Inflammatory macrophage treated with lipopolysaccharide for 1 hour (primary cell): ENCODE results near the gene ERMARD.

Experiments
- DNase-seq, 2 donors: peaks; one replicate each; pipeline ENCODE4 v3.0.0-alpha.2; 2020 to 2022

The ERMARD gene

DNA sequence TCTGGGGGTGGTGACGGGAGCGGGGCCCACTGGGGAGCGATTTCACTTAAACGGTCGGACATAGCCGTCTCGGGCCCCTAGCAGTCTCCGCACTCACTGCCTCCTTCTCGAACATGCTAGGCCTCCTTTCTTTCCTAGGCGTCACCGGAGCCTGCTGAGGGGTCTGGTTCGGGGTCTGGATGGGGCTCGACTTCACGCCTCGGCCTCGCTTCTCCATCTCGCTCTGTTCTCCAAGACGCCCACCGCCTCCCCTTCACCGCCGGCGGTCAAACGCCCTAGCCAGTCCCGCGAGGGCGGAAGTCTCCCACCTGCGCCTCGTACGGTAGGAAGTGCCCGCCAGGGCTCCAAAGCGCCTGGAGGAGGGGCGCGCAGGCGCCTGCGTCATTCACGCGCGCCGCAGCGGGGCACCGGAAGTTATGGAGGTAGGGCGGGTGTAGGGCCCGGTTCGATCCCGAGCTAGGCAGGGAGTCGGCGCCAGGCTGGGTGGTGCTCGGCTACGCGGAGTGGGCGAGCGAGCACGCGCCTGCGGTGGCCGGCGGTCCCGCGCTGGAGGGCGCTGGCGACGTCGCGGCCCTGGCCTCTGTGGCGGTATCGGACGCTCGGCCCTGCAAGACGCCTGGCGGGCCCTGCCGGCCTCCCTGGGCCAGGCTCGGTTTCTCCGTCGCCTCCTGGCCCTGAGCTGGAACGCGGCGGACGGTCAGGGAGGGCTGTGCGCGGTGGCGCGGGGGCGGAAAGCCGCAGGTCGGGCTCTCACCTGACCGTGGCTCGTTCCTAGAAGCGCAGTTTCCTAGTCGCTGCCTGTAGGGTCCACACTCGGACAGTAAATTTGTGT is at the start of gene ERMARD, which contains the start of gene DYNLT2:
TSS of gene ERMARD (plus strand) at position 381 of the 832 bp plus-strand sequence. CDS start at position 417, 36 bp downstream.
TSS of gene DYNLT2 (minus strand) at position 331 of the 832 bp plus-strand sequence. CDS start at position 217, 114 bp downstream.
- peak; percentile 92 to 95 for DNase-seq

DNA sequence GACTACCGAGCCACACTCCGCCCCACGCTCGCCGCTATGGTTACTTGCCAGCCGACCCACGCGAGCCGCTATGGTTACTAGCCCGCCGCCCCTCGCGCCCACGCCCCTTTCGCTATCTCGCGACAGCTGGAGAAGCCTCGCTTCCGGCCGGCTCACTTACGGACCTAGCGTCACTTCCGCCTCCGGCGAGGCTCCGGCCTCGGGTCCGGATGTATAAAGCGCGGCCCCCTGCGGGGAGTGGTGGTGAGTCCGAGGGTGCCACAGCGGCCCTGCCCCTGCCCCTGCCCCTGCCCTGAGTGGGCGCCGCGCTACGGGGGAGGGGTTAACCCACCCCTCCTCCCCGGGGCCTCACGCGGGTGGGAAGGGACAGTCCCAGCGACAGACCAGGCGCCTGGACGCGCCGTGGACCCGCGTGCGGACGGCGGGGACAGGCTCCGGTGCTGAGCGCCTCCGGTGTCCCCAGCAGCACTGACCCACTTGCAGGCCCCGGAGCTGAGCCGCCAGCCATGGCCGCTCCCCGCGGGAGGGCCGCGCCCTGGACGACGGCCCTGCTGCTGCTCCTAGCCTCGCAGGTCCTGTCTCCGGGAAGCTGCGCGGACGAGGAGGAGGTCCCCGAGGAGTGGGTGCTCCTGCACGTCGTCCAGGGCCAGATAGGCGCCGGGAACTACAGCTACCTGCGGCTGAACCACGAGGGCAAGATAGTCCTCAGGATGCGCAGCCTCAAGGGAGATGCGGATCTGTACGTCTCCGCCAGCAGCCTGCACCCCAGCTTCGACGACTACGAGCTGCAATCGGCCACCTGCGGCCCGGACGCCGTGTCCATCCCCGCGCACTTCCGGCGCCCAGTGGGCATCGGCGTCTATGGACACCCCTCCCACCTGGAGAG is 49.2 kb upstream of the ERMARD start, which contains the start of the genes C6orf120 and WDR27:
TSS of gene C6orf120 (plus strand) at position 173 of the 886 bp plus-strand sequence. CDS start at position 507, 334 bp downstream.
TSS of gene WDR27 (minus strand) at position 76 of the 886 bp plus-strand sequence. CDS start 13,024 bp downstream, outside the sequence.
- peak; percentile 99 for DNase-seq

DNA sequence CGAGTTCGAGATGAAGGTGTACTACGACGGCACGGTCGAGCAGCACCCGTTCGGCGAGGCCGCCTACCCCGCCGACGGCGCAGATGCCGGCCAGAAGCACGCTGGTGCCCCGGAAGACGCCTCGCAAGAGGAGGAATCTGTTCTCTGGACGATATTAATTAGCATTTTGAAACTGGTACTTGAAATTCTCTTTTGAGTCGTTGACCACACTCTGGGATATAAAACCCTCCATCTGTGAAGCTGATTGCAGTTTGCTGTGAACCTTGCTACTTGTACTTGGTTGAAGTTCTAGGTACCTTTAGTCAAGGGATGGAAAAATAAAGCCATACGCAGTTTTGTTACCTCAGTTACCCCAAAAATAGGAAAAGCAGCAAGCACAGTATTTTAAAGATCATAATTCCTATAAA is 48.6 kb upstream of the ERMARD start:
- DNase-seq = no peak

DNA sequence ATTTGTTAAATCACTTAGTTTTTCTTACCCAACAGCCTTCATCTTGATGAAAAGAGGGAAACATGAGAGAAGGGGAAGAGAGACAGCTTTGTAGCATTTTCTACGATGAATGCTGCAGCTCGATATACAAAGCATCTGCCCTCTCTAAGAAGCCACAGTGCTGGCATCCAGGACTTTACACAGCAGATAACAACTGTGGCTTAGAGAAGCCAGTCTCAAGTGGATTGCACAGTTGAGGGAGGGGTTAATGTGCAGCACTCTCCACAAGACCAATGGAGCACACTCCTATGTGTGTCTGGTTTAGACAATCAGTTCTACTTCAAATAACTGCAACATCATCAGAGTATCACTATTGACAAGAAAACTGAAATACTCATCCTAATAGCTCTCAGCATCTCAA is 43.6 kb upstream of the ERMARD start:
- DNase-seq = no peak

DNA sequence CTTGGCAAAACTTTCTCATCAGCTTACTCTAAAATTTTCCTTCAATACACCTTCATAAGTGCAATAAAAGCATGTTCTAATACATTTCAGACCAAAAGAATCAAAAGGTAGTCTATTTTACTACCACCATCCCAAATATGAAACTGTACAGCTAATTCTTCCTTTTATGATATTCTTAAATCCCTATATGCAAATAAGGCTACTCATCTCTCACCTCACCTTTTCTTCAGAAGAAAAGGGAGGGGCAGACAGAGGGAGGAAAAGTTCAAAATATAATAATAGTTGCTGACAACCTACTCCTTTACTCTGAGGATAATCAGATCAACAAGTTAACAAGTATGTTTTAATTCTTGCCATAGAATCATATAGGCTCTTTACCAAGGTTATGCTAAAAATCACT is 42.1 kb upstream of the ERMARD start:
- no peak for DNase-seq

DNA sequence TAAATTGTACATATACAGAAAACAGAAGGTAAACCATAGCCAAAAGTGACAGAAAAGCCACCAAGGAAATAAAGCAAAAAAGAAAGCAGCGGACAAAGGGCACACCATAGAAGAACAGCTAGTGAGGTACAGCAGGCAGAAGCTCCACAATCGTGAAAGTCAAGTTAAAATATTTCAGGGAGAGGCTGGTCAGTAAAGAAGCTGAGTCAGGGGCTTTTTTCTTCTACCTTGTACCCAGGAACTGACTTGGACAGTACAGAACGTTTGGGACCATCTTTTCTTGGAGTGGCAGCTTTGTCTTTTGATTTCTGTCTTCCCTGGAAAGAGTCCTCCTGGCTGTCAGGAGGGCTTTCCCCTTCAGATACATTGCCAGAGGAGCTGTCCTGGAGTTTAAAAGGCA is 41.4 kb upstream of the ERMARD start:
- no peak for DNase-seq

DNA sequence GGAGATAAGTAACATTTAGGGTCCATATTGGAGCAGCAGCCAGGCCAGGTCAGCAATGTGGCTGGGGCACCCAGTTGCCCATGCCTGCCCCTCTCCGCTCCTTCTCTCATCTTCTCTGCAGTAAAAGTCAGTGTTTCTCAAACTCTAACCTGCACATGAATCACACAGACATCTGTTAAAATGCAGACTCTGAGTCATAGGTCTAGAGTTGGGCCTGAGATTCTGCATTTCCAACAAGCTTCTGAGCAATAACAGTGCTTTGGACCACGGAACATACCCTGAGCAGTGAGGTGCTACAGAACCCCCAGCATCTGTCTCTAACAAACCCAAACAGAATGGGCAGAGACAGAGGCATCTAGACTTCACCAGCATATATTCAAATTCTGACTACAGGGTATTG is 37.2 kb upstream of the ERMARD start:
- DNase-seq = no peak

DNA sequence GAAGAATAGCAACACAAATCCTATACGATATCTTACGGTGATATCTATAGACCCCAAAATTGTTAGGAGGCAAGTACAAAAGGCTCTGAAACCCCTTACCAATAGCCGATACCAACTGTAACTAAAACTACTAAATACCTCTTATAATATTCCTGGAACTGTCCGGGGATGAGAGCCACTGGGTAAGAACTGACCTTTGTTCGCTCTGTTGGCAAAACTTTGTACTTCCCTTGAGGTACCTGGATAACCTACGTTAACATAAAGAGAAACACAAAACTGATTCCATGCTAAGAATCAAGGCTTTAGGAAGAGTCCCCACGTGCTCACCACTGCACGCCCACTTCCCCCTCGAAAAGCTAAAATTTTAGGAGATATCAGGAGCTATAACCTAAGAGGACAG is 36.8 kb upstream of the ERMARD start:
- DNase-seq = no peak

DNA sequence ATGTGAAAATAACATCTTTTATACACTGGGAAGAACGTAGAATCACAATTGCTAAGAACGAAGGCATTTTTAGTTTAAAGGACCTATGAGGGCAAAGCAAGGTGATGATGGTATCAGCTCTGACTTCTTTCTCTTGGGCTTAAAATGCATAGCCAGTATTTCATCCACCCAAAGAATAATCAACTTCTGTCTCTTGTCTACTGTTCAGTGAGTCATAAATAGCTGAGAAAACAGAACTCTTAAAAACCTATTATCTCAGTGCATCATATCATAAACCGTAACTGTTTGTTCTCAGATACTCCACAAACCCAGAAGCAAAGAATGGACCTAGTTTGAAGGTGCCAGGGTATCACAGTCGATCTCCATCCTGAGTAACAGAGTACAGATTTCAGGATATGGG is 32.3 kb upstream of the ERMARD start:
- no peak for DNase-seq

DNA sequence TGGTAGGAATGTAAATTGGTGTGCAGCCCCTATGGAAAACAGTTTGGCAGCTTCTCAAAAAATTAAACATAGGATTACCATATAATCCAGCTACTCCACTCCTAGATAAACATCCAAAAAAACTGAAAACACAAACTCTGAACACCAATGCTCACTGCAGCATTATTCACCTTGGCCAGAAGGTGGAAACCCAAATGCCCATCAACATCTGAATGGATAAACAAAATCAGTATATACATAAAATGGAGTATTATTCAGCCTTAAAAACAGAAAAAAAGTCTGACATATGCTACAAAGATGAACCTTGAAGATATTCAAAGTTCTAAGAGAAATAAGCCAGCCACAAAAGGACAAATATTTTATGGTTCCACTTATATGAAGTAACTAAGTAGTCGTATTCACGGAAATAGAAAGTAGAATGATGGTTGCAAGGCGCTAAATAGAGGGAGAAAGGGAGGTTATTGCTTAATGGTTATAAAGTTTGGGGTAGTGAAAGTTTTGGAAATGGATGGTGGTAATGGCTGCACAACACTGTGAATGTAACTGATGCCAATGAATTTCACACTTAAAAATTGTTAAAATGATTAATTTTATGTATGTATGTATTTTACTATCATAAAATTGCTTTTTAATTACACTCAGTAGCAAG is 31.1 kb upstream of the ERMARD start:
- DNase-seq = no peak

DNA sequence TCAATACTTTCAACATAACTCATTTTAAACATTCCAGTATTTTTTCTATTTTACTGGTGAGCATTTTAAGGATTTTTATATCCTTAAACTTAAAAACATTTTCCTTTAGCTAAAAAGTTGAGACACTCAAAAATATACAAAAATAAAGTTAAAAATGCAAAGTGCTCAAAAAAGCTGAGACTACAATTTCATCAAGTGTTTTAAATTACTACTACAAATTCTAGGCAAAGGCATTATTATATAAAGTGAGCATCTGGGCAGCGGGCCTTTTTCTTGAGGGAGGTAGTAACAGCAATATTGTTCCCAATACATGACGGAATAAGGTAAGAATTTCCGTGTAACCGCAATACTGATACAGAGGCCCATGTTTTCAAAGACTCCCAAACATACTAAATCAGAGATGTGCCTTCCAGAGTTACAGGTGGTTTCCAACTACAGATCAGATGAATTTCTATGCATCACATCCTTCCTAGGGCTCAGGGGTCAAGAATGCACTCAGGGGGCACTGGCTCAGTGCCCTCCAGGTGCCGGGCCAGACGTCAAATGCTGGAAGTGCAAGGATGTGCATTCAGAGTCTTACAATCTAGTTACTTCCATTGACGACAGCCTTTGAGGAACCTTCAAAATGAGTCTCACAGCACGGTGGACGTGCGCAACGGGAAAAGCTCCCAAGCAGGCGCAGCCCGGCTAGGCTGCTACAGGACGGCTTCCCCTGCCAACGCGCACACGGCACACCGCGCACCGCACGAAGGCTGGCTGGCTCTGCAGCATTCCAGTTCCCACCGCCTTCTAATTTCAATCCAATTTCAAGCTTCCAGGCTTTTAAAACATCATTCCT is 28.8 kb upstream of the ERMARD start:
- DNase-seq = peak; percentile 37 to 49

DNA sequence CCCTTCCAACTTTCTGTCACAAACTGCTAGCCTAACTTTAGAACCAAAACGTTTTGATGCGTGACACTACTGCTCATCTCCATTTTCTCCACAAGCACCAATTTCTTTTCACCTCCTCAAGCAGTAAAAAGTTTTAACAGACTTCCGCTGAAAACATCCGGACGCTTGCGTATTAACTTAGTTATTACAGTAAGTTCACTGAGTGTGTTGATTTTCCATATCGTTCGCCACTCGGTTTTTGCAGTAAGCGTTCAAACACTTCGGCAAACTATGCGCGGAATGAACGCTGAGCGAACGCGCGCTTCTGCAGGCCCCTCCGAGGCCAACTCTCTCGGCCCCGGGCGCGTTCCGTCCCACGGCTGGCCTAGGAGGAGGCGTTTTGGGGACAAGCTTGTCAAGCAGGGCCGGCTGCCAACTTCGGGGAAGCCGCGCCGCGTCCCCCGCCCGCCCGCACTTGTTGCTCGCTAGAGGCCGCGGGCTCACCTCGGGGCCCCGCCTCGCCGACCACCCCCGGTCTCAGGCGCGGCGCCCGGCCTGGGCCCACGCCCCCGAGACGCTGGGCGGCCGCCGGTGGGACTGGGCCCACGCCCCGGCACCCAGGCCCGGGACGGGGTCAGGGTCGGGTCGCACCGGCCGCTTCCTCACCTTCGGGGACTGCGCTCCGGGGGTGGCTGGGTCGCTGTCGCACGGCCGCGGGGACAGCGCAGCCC is 28.1 kb upstream of the ERMARD start:
- DNase-seq = peak; percentile 28 to 47

DNA sequence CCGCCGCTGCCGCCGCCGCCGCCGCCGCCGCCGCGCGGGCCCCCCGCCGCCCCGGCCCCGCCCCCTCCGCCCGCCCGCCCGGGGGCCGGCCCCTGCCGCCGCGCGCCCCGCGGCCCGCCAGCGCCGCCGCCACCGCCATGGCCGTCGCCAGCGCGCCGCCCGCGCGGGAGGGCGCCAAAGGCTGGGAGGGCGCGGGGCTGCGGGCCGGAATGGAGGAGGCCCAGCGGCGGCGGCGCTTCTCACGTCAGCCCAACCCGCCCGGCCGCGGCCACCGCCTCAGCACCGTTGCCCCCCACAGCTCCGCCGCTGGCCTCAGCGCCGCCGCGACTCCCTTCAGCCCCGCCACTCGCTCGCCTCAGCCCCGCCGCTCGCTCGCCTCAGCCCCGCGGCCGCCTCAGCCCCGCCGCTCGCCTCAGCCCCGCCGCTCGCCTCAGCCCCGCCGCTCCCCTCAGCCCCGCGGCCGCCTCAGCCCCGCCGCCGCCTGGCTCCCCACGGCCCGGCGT is 27.4 kb upstream of the ERMARD start:
- peak in 1 of 2 donors; percentile 20 for DNase-seq

DNA sequence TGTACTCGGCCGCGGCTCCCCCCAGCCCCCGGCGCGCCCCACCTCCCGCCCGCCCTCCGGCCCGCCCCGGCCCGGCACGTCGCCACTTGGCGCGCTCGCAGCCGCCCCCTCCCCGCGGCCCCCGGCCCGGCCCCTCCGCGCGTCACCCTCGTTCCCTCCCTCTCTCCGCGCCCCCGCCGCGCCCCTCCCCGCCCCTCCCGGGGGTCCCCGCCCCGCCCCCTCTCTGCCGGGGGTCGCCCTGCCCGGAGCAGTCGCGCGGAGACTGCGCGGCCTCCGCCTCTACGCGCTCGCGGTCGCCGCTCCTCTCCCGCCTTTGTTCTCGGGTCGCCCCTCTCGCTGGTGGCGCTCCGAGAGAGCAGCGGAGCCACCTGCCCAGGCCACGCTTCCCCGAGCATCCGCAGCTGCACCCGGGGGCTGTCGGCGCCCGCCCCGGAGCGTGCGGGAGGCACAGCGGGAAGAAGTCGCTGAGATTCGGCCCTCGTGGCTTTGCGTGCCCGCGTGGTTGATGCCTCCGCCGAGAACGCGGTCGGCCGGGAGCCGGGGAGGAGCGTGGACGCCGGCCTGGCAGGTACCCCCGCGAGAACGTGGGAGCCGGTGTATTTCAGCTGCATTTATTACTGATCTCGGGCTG is 26.8 kb upstream of the ERMARD start, which contains the start of gene PHF10:
TSS of gene PHF10 (minus strand) at position 7 of the 631 bp plus-strand sequence. CDS start 569 bp downstream, outside the sequence.
- no peak for DNase-seq

DNA sequence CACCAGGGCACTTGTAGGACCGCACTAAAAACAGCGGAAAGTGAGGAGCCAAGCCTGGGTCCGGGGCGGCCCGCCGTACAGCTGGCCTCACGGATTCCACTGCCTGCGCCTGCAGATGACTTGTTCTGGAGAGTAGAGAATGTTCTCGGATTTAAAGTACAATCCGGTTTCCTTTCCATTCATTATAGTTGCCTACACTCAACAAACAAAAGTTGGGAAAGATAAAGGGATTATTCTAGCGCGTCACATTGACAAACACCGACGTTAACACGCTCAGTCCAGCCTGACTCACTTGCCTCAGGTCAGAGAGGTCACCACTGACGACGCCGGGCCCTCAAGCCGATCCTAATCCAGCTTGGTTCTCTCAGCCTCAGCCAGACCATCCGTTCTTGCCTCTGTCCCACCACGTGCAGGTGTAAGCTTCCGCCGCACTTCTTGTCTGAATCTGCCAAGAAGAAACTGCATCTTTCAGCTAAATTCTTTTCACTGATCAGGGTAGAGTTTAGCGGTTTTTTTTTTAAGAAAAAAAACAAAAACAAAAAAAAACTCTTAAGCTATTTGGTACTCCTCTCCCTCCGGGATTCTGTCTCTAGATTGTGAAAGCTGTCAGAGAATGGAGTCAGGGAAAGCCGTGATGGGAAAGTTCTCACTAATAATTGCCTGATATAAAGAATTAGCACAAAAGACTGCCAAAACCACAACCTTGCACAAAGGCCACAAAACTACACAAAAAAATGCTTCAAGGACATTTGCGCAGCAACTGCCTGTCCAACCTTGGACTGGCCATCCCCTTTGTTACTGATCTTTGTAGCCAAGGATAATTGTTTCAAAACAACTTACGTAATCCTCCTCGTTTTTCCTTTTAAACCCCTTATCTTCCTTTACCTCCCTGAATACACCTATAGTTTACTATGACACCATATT is 26.0 kb upstream of the ERMARD start:
- peak; percentile 28 to 40 for DNase-seq

DNA sequence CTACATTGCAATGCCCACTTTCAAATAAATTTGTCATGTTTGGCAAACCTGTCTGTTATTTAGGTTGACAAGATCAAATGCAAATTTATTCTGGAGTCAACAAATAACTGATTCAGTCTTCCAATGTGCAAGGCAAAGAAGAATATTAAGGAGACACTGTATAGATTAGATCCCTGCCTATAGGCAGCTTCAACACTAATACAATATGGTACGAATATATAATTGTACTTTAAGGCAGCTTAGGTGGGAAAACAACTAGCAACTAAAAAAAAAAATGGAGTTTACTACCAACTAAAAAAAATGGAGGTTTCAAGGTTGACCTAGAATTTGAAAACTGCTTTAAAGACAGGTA is 25.4 kb upstream of the ERMARD start:
- no peak for DNase-seq

DNA sequence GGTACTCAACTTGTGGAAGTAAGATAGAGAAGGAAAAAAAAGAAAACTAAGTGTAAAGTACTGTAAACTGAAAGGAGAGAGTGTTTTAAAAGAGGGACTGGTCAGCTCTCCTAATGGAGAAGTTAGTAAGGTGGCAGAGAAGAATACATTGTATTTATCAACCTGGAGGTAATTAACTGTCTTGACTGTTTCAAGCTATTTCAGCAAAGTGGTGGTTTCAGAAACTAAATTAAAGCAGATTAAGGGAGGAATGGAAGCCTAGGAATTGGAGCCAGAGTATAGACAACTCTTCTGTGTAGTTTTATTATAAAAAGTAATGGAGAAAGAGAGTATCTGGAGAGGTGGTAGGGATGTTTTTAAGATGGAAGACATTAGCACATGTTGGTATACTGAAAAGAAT is 24.5 kb upstream of the ERMARD start:
- DNase-seq = no peak

DNA sequence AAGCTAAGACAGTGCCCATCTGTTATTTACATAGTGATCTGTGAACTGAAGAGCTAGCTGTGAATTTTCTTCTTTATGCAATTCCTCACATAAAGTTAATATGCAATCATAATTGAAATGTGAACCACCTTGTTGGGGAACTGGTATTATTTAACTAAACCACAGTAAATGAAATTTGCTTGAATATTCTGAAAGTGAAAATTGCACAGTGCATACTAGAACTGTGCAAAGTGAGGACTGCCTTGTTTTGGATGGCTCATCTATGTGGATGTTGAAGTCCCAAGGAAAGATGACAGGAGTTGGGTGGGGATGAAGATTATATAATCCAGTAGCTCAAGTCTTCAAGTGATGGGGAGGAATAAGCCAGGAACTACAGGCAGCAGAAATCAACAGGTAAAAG is 21.5 kb upstream of the ERMARD start:
- DNase-seq = no peak
